ENCODE data around the gene ENOSF1.

The ENOSF1 gene

DNA sequence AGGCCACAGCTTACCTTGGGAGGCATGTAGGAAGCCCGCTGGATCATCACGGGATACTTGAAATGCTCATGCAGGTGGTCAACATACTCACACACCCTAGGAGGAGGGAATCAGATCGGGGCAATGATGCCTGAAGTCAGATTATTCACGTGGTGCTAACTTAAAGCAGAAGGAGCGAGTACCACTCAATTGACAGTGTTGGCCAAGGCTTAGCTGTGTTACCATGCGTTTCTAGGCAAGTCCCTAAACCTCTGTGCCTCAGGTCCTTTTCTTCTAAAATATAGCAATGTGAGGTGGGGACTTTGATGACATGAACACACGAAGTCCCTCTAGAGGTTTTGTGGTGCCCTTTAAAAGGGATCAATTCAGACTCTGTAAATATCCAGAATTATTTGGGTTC is 37.1 kb downstream of the ENOSF1 start:
- DNase-seq (ENCODE audit: low read depth in 2 of 2, low spot score in 1 of 2) = no peak

DNA sequence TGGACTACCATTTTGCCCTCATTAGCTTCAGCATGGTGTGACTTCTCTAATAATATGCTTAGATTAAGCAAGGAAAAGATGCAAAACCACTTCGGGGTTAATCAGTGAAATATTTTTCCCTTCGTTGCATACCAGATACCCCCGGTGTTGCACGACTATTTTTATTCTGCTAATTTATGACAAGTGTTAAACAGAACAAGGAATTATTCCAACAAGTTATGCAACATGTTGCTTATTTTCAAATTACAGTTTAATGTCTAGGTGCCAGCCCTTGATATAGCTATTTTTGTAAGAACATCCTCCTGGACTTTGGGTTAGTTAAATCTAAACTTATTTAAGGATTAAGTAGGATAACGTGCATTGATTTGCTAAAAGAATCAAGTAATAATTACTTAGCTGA is 38.7 kb downstream of the ENOSF1 start:
- DNase-seq (ENCODE audit: low read depth in 2 of 2, low spot score in 1 of 2) = no peak

DNA sequence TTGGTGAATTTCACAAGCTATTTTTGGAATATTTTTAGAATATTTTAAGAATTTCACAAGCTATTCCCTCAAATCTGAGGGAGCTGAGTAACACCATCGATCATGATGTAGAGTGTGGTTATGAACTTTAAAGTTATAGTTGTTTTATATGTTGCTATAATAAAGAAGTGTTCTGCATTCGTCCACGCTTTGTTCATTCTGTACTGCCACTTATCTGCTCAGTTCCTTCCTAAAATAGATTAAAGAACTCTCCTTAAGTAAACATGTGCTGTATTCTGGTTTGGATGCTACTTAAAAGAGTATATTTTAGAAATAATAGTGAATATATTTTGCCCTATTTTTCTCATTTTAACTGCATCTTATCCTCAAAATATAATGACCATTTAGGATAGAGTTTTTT is 39.1 kb downstream of the ENOSF1 start:
- no peak for DNase-seq (ENCODE audit: low read depth in 2 of 2, low spot score in 1 of 2)

DNA sequence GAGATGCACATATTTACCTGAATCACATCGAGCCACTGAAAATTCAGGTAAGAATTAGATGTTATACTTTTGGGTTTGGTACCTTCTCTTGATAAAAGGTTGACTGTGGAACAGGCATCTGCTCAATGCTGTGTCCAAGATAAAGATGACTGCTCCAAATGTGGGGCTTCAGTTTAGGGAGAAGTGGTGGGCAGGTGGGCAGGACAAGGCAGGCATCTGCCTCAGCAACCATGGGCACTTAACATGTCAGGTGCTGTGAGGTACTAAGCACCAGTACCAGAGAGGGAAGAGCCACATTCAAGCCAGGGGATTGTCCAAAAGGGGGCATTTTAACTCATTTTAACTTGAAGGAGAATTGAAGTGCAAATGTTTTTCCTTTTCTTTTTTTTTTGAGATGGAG is 41.0 kb downstream of the ENOSF1 start:
- DNase-seq (ENCODE audit: low read depth in 2 of 2, low spot score in 1 of 2) = no peak

DNA sequence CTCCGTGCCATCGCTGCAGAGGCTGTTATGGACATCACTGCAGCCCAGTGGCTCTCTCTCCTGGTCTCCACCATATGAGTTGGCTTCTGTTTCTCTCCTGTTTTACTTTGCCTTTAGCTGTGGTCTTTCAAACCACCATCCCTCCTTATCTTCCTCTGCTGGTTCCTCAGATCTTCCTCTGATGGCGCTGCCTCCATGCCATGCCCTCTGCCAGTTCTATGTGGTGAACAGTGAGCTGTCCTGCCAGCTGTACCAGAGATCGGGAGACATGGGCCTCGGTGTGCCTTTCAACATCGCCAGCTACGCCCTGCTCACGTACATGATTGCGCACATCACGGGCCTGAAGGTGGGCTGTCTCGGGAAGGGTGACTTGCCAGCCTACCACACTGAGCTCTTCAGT is 41.9 kb downstream of the ENOSF1 start:
- no peak for DNase-seq (ENCODE audit: low read depth in 2 of 2, low spot score in 1 of 2)

DNA sequence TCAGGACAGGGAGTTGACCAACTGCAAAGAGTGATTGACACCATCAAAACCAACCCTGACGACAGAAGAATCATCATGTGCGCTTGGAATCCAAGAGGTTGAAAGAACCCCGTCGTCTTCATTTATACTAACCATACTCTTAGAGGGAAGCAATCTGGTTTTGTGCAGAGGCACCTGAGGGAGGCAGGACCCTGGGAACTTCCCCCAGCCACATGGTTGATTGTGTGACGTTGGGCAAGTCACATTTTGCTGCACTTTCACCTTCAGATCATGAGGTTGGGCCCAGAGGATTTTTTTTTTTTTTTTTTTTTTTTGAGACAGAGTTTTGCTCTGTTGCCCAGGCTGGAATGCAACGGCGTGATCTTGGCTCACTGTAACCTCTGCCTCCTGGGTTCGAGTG is 43.4 kb downstream of the ENOSF1 start:
- no peak for DNase-seq (ENCODE audit: low read depth in 2 of 2, low spot score in 1 of 2)

DNA sequence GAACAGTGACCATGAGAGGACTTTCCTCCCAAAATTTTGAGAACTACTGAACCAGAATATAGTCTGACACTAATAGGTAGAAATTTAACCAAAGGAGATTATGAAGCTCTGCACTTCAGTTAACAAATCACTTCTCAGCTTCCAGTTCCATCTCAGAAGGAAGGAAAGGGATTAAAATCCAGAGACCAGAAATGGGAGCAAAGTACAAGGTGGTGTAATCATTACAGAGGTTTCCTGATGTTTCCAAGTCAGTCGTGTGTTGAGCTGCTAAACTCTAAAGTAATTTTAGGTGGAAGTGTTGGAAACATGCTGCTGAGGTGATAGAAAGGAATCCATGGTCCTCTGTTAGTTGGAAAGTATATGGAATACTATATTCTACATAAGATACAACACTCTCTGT is 44.2 kb downstream of the ENOSF1 start:
- no peak for DNase-seq (ENCODE audit: low read depth in 2 of 2, low spot score in 1 of 2)

DNA sequence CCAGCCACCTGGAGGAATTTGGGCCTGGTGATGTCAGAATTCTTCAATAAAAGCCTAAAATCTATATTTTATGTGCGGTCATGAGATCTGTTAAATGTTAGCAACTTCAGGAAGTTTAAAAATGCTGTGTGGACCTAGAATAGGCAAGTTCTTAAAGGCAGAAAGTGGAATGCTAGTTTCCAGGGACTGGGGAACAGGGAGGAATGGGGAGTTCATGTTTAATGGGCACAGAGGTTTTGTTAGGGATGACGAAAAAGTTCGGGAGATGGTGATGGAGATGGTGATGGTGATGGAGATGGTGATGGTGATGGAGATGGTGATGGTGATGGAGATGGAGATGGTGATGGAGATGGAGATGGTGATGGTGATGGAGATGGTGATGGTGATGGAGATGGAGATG is 45.8 kb downstream of the ENOSF1 start:
- no peak for DNase-seq (ENCODE audit: low read depth in 2 of 2, low spot score in 1 of 2)

DNA sequence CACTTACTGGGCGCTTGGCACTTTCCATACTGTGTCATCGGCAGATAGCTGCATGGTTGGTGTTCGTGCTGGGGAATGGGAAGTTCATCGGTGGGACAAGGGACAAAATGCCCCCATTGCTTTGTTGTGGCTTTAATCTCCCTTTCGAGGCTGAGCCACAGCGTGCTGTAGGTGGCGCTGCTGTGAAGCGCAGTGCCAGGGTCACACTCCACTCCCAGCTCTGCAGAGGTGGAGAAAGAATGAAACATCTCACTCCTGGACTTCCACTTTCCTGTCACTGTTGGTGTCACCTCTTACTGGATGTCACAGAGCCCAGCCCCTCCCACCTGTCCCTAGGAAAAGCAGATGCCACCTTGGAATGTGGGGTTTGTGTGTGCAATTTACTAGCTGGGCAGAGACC is 46.3 kb downstream of the ENOSF1 start:
- DNase-seq (ENCODE audit: low read depth in 2 of 2, low spot score in 1 of 2) = no peak

DNA sequence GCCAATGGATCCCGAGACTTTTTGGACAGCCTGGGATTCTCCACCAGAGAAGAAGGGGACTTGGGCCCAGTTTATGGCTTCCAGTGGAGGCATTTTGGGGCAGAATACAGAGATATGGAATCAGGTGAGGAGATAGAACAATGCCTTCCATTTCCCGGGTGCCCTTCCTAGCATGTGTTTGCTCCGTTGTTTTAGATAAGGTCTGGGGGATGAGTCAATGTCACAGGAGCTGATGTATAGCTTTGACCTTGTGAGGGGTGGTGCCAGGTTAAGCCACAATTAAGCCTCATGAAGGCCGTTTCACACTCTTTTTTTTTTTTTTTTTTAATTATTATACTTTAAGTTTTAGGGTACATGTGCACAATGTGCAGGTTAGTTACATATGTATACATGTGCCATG is 50.2 kb downstream of the ENOSF1 start:
- no peak for DNase-seq (ENCODE audit: low read depth in 2 of 2, low spot score in 1 of 2)

DNA sequence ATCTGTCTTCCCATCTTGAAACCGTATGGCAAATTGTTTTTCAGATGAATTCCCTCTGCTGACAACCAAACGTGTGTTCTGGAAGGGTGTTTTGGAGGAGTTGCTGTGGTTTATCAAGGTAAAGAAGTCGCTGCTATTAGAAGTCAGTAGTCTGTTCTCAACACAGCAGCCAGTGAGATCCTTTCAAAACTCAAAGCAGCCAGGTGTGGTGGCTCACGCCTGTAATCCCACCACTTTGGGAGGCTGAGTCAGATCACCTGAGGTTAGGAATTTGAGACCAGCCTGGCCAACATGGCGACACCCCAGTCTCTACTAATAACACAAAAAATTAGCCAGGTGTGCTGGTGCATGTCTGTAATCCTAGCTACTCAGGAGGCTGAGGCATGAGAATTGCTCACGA is 52.8 kb downstream of the ENOSF1 start:
- DNase-seq (ENCODE audit: low read depth in 2 of 2, low spot score in 1 of 2) = no peak

DNA sequence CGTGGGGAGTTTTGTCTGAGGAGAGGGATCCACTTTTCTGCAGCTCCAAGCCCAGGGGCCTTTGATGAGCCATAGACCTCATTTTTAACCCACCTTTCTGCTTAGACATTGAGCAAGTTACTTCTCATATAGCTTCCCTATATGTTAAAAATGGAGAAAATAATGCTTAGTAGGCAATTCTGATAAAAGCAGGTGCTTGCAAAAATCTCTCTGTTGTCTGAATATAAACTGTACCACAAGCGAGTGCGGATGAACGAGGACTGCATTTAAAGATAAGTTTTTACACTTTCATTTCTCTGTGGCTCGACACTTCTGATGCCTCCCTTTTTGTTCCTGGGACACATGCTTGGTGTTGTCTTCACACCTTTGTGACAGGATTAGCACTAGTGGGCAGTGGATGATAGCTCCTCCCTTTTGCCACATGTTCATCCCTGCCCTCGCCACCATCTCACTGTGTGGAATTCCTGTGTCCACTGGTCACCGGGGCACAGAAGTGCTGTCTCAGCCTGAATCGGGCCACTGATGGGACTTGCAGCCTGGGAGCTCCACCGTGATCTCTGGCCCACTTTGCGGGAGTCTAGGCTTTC is 53.4 kb downstream of the ENOSF1 start:
- no peak for DNase-seq (ENCODE audit: low read depth in 2 of 2, low spot score in 1 of 2)

DNA sequence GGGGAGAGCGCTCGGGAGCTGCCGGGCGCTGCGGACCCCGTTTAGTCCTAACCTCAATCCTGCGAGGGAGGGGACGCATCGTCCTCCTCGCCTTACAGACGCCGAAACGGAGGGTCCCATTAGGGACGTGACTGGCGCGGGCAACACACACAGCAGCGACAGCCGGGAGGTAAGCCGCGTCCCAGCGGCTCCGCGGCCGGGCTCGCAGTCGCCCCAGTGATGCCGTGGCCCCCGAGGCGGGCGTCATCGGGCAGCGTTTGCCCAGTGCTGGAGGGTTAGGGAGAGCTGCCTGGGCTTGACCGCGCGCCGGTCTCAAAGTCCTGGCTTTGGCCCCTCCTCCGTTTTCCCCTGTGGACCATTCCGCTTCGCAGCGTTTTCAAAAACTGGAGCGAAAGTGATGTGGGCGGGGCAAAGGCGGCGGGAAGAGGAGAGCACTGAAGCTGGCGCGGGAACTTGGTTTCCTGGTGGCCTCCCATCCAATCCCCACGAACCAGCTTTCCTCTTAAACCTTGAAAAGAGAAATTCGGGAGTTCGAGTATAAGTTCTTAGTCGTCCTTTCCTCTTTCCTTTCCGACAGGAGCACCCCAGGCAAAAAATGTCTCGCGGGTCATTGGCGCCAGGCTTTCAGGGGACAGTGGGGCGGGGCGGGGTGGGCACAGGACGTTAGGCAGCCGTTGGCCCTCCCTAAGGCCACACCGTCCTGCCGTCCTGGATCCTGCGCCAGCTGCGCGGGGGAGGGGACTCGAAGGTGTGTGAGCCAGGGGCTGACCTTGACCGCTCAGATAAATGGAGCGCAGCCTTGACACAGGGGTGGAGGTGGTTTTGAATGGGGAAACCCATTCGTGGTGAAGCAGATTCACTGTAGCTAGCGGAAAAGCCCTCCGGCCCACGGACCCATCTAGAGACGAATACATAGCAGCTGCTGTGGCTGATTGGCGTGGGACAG is 54.2 kb downstream of the ENOSF1 start:
- peak; percentile 10 to 28 for DNase-seq (ENCODE audit: low read depth in 2 of 2, low spot score in 1 of 2)

DNA sequence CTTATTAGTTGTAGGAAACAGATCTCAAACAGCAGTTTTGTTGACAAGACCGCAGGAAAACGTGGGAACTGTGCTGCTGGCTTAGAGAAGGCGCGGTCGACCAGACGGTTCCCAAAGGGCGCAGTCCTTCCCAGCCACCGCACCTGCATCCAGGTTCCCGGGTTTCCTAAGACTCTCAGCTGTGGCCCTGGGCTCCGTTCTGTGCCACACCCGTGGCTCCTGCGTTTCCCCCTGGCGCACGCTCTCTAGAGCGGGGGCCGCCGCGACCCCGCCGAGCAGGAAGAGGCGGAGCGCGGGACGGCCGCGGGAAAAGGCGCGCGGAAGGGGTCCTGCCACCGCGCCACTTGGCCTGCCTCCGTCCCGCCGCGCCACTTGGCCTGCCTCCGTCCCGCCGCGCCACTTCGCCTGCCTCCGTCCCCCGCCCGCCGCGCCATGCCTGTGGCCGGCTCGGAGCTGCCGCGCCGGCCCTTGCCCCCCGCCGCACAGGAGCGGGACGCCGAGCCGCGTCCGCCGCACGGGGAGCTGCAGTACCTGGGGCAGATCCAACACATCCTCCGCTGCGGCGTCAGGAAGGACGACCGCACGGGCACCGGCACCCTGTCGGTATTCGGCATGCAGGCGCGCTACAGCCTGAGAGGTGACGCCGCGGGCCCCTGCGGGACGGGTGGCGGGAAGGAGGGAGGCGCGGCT is 55.0 kb downstream of the ENOSF1 start, which contains the start of gene TYMS:
TYMS (plus strand) TSS at position 343 of the 690 bp plus-strand sequence; CDS start at position 433, 90 bp downstream.
- DNase-seq (ENCODE audit: low read depth in 2 of 2, low spot score in 1 of 2) = no peak

DNA sequence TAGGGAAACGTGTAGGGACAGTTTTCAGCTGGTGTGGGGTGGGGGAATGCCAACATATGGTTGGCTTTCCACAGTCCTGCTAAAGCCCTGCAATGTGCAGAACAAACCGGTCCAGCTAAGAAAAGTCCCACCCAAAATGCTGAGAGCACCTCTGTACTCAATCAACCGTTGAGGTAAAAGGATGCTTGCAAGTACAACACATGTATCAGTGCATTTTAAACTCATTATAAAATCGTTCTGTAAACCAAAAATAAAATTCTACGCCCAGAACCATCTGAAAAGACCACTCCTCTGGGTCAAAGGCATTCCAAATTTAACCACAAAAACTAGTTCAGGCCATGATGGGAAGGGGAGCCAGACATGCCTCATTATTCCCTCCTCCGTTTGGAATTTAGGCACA is 57.0 kb downstream of the ENOSF1 start:
- no peak for DNase-seq (ENCODE audit: low read depth in 2 of 2, low spot score in 1 of 2)

DNA sequence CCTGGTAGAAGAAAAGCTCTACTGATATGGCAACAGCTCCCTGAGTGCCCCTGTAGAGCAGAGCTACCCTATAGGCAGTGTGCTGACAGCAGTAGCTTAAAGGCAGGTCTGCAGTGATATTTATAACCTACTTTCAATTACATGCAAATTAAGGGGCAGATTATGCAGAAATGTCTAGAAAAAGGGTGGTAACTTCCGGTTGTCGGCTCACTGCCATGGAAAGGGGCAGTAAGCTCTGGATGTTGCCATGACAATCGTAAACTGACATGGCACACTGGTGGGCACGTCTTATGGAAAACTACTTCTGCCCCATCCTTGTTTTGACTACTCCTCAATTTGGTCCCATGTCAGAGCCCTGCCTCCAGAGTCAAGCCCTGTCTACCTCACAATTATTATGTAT is 57.8 kb downstream of the ENOSF1 start:
- no peak for DNase-seq (ENCODE audit: low read depth in 2 of 2, low spot score in 1 of 2)

DNA sequence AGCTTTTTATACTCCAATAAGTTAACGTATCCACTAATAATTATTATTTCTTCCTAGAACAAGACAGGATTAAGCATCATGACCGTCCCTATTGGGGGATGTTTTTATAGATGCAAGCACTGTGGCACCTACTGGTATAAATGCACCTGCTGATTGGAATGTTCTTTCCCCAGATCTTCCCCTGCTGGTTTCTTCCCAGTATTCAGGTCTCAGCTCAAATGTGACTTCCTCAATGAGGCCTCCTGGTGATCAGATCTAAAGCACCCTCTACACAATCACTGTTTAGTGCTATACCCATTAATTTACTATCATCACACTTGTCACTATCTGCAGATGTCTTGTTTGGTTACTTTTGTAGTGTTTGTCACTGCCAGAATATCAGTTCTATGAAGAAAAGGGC is 58.9 kb downstream of the ENOSF1 start:
- DNase-seq (ENCODE audit: low read depth in 2 of 2, low spot score in 1 of 2) = no peak

DNA sequence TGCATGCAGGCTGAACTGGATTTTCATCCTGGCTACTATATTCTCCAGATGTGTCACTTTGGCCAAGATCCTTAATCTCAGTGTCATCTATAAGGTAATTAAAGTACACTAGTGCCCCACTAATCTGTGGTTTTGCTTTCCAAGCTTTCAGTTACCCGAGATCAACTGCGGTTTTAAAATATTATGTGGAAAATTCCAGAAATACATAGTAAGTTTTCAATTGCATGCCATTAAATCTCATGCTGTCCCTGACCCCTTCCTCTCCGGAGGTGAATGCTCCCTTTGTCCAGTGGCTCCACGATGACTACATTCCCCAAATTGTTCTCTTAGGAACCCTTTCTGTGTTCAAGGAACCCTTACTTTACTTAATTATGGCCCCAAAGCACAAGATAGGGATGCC is 60.3 kb downstream of the ENOSF1 start:
- no peak for DNase-seq (ENCODE audit: low read depth in 2 of 2, low spot score in 1 of 2)

DNA sequence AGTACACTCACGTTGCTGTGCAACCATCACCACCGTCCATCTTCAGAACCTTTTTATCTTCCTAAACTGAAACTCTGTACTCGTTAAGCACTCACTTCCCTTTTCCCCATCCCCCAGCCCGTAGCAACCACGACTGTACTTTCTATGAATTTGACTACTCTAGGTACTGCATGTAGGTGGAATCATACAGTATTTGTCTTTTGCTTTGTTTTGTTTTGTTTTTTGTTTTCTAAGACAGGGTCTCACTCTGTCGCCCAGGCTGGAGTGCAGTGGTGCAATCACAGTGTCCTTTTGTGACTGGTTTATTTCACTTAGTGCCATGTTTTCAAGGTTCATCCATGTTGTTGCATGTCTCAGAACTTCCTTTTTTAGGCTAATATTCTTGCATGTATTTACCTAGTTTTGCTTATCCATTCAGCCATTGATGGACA is 62.0 kb downstream of the ENOSF1 start:
- no peak for DNase-seq (ENCODE audit: low read depth in 2 of 2, low spot score in 1 of 2)

DNA sequence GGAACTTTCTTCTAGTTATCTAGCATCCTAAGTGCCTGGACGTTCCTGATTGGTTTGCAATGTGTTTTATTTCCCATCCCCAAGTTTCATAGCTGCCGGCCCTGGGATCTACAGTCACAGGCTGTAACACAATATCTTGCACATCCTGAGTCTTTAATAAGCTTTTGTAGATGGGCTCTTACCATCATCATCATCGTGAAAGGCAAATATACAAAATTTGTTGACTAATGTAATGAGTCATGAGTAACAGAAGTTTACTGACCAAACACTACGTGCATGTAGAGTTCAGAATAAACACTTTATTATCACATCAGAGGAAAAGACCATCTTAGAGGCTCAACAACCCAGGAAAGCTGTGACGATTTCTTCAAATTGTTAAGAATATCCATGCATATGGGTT is 63.1 kb downstream of the ENOSF1 start:
- DNase-seq (ENCODE audit: low read depth in 2 of 2, low spot score in 1 of 2) = no peak

DNA sequence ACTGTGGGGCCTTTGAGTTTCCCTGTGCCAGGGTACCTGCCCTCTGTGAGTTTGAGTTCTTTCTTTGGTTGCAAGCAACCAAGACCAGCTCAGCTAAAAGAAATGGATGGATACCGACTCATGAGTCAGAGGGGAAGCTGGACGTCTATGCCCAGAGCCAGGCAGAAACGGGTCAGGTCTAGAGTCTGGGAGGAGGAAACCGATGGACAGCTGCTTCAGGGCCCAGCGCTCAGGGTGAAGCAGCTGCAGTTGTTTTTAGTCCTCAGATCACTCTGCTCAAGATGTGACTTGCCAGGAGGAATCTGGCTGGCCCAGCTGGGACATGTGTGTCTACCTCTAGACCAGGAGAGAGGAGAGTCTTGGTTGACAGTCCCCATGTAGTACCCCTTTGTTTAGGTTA is 65.1 kb downstream of the ENOSF1 start:
- no peak for DNase-seq (ENCODE audit: low read depth in 2 of 2, low spot score in 1 of 2)

DNA sequence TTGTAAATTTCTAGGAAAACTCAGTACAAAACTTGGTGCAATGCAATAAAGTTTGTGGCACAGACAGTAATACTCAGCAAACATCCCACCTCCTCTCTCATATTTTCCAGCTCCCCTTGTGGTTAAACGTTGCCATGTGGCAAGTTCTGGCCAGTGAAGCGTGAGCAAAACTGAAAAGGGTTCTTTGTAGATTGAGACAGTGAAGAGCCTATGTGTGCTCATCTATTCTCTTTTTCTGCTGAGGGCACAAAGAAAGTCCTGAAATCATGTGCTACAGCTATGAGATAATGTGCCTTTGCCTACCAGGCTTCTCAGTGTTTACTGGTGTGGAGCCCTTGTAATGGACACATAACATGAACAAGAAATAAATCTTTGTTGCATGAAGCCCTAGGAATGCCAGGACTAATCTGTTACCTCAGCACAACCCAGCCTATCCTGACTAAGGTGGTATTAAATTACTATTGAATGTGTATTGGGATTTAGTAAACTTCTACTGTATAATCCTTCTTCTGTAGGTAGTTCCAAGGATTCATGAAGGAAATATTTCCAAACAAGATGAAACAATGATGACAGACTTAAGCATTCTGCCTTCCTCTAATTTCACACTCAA is 67.9 kb downstream of the ENOSF1 start:
- DNase-seq (ENCODE audit: low read depth in 2 of 2, low spot score in 1 of 2) = no peak
